HL-60 (cell line): ENCODE measurements around the gene BBS12.

Experiments used
- DNase-seq, 2 experiments: peaks; one replicate each; pipeline ENCODE4 v3.0.0-alpha.2; 2010 to 2020; ENCODE audit warnings: low read depth in 1 of 2, low spot score in 1 of 2
- H3K27ac ChIP-seq: fragments of 250-450 bp; sonication (Bioruptor Pico); replicated peaks from 2 replicates; pipeline ENCODE4 v1.5.1; 2020; ENCODE audit warnings: mild to moderate bottlenecking, moderate library complexity
- H3K27me3 ChIP-seq: fragments of 250-450 bp; sonication (Bioruptor Pico); 2 replicates; pipeline ENCODE4 v1.5.1; 2021; ENCODE audit warnings: mild to moderate bottlenecking, moderate library complexity; ENCODE audit not compliant: insufficient read depth, poor library complexity, severe bottlenecking
- H3K4me3 ChIP-seq: replicated peaks from 2 replicates; pipeline ENCODE4 v1.5.1; 2011; ENCODE audit warnings: mild to moderate bottlenecking, control low read depth, low read length; ENCODE audit not compliant: insufficient read depth
- CTCF ChIP-seq: IDR thresholded peaks from one replicate; pipeline ENCODE4 v1.5.1; 2011; ENCODE audit warnings: low read length, control low read depth, inconsistent platforms; ENCODE audit not compliant: insufficient read depth
- GABPA ChIP-seq: IDR thresholded peaks from 2 replicates; pipeline ENCODE4 v1.6.1; 2012; ENCODE audit warnings: low read depth
- POLR2AphosphoS5 ChIP-seq: IDR thresholded peaks from 2 replicates; pipeline ENCODE4 v1.6.1; 2012; ENCODE audit warnings: low read depth
- REST ChIP-seq: IDR thresholded peaks from 2 replicates; pipeline ENCODE4 v1.6.1; 2012; ENCODE audit warnings: low read depth; ENCODE audit not compliant: insufficient replicate concordance
- SPI1 ChIP-seq: IDR thresholded peaks from 2 replicates; pipeline ENCODE4 v1.6.1; 2012; ENCODE audit warnings: low read depth, mild to moderate bottlenecking, borderline replicate concordance

BBS12 gene

GRCh38 chr4:122772986-122773385, 40.5 kb downstream of the BBS12 start:
- no peak for TF ChIP-seq REST
- peak; percentile 48; the same call in 1 of the 2 replicates for TF ChIP-seq SPI1

GRCh38 chr4:122775039-122775438, 42.5 kb downstream of the BBS12 start:
- no peak for DNase-seq
- Histone ChIP-seq H3K27ac (no peak overlapping the region), H3K27me3 (no peaks in the 10 kb centered on the region), H3K4me3 (no peak overlapping the region)
- no peak for TF ChIP-seq GABPA
- TF ChIP-seq SPI1: no peak
- no peak for TF ChIP-seq POLR2AphosphoS5
- TF ChIP-seq CTCF: no peak
- no peak for TF ChIP-seq REST

More at GRCh38 chr4:122772986-122773385, 40.5 kb downstream of the BBS12 start:
- H3K4me3 ChIP-seq: no peak overlapping the region
- no peak overlapping the region for H3K27ac ChIP-seq
- peak in 1 of 2 experiments; percentile 2 for DNase-seq
- H3K27me3 ChIP-seq: no peaks in the 10 kb centered on the region

GRCh38 chr4:122775987-122776836, 43.7 kb downstream of the BBS12 start:
- H3K27me3 ChIP-seq: no peaks in the 10 kb centered on the region
- no peak overlapping the region for H3K27ac ChIP-seq
- no peak for DNase-seq
- TF ChIP-seq CTCF (no peak), GABPA (no peak), REST (no peak), POLR2AphosphoS5 (no peak), SPI1 (no peak)
- no peak overlapping the region for H3K4me3 ChIP-seq
